PFSK-1 (cell line): ENCODE measurements around the gene MAST3.

Experiments used
- FOXP2 ChIP-seq: optimal IDR thresholded peaks from 2 replicates; pipeline ENCODE3; 2011; ENCODE audit warnings: borderline replicate concordance, control low read depth, inconsistent platforms; ENCODE audit not compliant: insufficient read depth; ENCODE audit errors: extremely low read length, extremely low read depth
- POLR2AphosphoS5 ChIP-seq: IDR thresholded peaks from 2 replicates; pipeline ENCODE4 v1.6.1; 2012; ENCODE audit warnings: low read depth, mild to moderate bottlenecking, control low read depth, low read length, moderate library complexity
- REST ChIP-seq, 2 experiments: IDR thresholded peaks; 2 replicates each; pipeline versions ENCODE4 v1.6.1 to v1.8.0; 2011 to 2012; ENCODE audit warnings: low read depth in 2 of 2, low read length in 2 of 2, control low read depth in 1 of 2, inconsistent platforms in 1 of 2, mild to moderate bottlenecking in 1 of 2, moderate library complexity in 1 of 2; ENCODE audit not compliant: insufficient read depth in 1 of 2
- SIN3A ChIP-seq: IDR thresholded peaks from 2 replicates; pipeline ENCODE4 v1.6.1; 2012; ENCODE audit warnings: mild to moderate bottlenecking, low read length, moderate library complexity, borderline replicate concordance; ENCODE audit not compliant: insufficient read depth
- TAF1 ChIP-seq: IDR thresholded peaks from 2 replicates; pipeline ENCODE4 v1.6.1; 2012; ENCODE audit warnings: low read length, control low read depth, borderline replicate concordance; ENCODE audit not compliant: insufficient read depth

Gene MAST3

GRCh38 chr19:18060472-18060871 lies 37.1 kb upstream of the MAST3 start:
- no peak for TF ChIP-seq SIN3A
- TF ChIP-seq REST (IDR thresholded peaks at IDR 0.05; ENCODE audit: insufficient read depth in 1 of 2, low read depth in 2 of 2, low read length in 2 of 2): no peak
- no peak for TF ChIP-seq FOXP2

GRCh38 chr19:18062028-18062427 lies 35.5 kb upstream of the MAST3 start:
- TF ChIP-seq TAF1: no peak
- no peak for TF ChIP-seq SIN3A
- TF ChIP-seq FOXP2: no peak
- TF ChIP-seq REST (IDR thresholded peaks at IDR 0.05; ENCODE audit: insufficient read depth in 1 of 2, low read depth in 2 of 2, low read length in 2 of 2): no peak
- no peak for TF ChIP-seq POLR2AphosphoS5

- no peak for TF ChIP-seq FOXP2
- no peak for TF ChIP-seq POLR2AphosphoS5
- TF ChIP-seq SIN3A: no peak
- no peak for TF ChIP-seq TAF1
- no peak for TF ChIP-seq REST (IDR thresholded peaks at IDR 0.05; ENCODE audit: insufficient read depth in 1 of 2, low read depth in 2 of 2, low read length in 2 of 2)
These were observed 34.1 kb upstream of the MAST3 start for GRCh38 chr19:18063463-18063862.

- TF ChIP-seq POLR2AphosphoS5 (no peak), TAF1 (no peak), REST (IDR thresholded peaks at IDR 0.05; ENCODE audit: insufficient read depth in 1 of 2, low read depth in 2 of 2, low read length in 2 of 2) (no peak), SIN3A (no peak), FOXP2 (no peak)
These were observed 32.4 kb upstream of the MAST3 start for GRCh38 chr19:18065173-18065495.

GRCh38 chr19:18068395-18068794 lies 29.2 kb upstream of the MAST3 start:
- no peak for TF ChIP-seq REST (IDR thresholded peaks at IDR 0.05; ENCODE audit: insufficient read depth in 1 of 2, low read depth in 2 of 2, low read length in 2 of 2)
- TF ChIP-seq POLR2AphosphoS5: no peak
- TF ChIP-seq TAF1: no peak
- no peak for TF ChIP-seq FOXP2
- TF ChIP-seq SIN3A: no peak
